ENCODE results near the gene DTNB.

GRCh38 chr2:25372405-25373268 is 300.7 kb downstream of the DTNB start:
- TF ChIP-seq EZH2 (IDR thresholded peaks at IDR 0.05) = no peak
- no peak for TF ChIP-seq POLR2AphosphoS5 (IDR thresholded peaks at IDR 0.05; ENCODE audit: borderline replicate concordance, low read depth, low read length)
